GM18502 (cell line): ENCODE results near the gene FAAP100.

Experiments
- ATAC-seq: cut with Tn5 transposase; IDR thresholded peaks from one replicate; pipeline ENCODE4 v1.9.1; 2021; ENCODE audit warnings: mild to moderate bottlenecking; ENCODE audit not compliant: unreplicated experiment, poor library complexity

Gene FAAP100

DNA sequence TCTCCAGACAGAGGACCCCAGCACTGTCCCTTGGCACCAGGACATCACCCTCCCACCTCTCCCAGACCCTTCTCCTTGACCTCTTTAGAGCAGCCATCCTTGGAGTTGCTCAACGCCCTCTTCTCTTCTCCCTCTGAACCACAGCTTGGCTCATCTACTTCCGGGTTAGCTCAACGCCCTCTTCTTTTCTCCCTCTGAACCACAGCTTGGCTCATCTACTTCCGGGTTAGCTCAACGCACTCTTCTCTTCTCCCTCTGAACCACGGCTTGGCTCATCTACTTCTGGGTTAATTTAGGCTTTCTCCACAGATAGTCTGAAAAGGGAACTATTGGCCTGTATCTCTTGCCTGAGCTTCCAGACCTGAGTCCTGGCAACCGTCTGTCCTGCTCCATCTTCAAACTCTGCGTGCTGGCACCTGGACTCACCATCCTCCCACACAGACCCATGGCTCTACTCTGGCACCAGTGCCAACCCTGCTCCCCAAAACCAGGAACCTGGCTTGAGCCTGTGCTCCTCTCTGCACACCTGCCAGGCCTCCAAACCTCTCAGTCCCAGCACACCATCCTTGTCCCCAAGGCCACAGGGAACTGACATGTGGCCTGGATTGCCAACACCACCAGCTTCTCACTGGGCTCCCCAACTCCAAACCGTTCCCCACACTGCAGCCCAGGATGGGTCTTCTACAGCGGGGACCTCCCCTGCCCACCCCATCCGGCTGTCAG, 25.3 kb upstream of the FAAP100 start:
- ATAC-seq = no peak

DNA sequence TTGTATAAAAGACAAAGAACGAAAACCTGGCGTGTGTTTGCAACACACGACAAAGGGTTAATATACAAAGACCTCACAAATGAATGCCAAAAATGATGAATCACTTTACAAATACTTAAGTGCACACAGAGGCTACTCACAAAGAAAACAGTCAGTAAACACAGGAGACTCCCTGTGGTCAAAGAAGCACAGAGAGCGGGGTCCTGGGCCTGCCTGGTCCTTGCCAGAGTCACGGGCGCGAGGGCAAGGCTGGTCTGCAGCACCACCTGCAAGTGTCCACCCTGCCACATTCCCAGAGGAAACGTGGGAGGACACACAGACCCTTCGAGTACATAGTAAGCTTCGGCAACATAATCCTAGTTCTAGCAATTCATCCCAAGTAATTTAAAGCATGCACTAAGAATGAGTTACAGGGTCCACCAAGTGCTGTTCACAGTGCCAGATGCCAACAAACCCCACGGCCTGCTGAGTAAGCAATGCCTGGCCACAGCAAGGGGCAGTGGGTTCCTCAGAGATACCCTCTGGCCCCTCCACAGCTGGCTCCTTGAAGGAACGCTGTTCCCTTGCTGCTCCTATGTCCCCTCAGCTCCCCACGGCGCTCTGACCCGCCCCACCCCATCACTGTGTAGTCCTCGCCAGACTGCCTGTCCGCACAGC, 24.6 kb upstream of the FAAP100 start:
- ATAC-seq = no peak

DNA sequence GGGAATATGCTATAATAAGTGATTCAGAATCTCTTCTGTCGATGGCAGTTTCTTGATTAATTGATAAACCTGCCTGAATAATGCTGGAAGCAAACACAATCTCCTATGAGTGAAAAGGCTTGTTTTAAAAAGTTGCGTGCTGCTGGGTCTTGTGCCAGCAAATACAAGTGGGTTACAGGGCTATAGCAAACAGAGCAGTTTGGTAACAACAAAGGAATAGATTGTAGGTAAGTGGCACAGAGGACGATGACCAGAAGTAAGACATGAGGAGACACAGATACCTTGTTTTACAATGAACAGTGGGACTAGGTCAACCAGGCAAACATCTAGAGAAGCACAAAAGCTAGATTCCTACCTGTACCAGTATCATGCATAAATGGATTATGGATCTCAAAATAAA, 23.7 kb upstream of the FAAP100 start:
- no peak for ATAC-seq

DNA sequence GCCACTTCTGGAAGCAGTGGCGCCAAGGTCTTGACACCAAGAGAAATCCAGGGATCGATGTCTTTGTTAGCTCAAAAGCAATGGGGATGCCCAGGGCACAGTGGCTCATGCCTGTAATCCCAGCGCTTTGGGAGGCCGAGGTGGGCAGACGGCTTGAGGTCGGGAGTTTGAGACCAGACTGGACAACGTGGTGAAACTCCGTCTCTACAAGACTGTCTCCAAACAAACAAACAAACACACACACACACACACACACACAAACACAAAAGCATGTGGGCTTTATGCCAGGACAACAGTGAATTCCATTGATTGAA, 22.4 kb upstream of the FAAP100 start:
- no peak for ATAC-seq

DNA sequence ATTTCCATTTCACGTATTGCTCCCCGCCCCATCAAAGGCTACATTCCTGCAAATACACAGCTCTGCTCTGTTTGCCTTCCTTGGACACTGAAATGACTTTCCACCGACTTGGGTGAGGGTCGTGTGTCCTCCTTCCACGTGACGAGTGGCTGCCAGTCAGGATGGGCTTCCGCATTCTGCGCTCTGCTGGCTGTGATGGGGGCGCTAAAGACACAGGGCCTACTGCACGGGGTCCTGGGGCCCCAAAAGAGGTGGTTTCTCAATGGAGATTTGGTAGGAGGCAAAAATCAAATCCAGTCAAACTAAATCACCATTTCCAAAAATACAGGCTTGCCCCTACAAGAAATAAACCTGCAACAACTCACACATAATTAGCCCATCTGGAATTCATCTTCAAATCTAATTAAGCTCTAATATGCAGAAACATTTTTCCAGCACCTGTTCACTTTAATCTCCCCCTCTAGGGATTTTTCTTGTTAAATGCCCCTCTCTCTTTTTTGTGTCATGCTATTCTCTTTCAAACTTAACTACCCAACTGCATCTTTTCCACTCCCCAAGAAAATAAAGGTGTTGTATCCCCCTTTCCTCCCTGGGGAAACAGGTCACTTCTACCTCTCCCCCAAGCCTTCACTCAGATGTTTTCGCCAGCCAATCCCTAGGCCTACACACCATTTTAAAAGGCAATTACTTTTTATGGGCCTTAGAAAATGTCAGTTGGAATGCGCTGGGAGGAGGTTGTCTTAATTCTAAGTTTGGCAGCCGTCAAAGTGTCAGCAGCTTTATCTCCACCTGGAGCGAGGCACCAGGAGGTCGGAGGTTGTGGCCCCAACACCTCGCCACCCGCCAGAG, 21.9 kb upstream of the FAAP100 start:
- ATAC-seq = no peak

DNA sequence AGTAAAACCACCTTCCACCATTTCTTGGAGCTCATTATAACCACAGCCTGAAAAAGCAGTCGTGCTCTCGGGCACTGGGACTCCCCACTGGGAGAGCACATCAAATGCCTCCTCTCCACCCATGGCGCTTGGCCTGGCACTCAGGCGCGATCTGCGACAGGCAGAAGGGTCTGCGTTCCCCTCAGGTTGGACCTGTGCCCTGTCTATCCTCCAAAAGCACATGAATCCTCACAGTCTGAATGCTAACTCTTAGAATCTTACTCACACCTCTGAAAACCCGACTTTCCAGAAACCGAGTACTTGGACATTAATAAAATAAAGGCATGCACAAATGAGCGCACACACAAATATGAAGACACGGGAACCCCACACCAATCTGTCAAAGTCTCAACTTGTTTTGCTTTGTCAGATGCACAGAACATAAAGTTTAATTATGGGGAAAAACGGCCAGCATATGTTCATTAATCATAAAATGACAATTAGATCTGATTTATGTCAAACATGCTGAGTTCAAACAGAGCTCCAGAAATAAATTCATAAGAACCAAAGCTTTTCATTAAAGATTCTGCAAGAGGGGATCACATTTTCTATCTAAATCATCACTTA, 20.5 kb upstream of the FAAP100 start:
- no peak for ATAC-seq

DNA sequence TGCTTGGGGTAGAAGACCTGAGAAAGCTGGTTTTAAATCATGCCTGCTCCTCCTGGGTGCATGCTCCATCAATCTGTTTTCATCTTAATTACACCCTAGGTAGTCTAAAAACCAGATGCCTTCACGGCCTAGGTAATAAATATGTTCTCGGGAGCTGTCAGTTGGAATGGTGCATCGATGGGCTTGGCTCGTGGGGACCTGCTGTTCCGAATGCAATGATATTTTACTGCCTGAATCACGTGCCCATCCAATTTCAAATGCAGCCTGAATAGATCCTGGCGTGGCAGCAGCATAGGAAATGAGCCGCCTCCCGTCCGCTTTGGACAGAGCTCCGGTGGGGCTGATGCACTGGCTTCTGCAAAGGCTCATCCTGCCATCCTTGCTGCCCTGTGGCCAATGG, 18.8 kb upstream of the FAAP100 start:
- ATAC-seq = no peak

DNA sequence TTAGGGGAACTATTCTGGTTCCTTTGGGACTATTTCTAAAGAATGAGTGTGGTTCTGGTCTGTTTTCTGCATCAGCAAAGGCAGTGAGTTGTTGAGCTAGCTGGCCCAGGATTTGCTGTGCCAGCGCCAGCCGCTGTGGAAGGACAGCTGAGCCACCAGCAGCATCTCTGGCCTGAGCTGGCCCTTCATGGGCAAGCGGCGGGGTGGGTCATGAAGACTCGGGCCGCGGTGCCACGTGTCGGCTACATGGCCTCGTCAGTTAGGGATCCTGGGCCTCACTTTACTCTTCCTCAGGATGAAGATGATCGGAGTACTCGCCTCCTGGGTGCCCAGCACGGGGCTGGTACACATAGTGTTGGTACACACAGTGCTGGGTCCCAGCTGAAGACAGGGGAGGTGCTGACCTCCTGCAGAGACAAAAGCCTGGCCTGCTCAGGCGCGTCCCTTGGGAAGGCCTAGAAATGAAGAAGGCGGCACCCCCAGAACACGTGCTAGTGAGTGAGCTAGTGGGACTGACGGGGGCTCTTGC, 17.9 kb upstream of the FAAP100 start:
- no peak for ATAC-seq

DNA sequence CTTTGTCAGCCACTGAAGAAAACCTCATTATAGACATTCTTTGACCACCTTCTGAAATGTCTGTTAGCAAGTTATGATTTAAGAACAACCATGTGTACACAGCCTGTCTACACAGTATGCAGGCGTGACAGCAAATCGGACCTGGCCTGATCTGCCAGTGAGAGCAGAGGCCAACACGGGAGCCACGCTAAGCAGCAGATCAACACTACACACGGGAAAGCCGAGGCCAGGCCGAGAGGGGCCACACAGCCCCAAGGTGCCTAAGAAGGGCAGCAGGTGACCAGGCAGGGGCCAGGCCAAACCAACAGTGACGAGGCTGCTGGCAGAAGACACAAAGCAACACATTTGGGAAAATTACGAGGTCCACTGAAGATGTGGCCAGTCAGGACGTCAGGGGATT, 16.3 kb upstream of the FAAP100 start:
- ATAC-seq = no peak

DNA sequence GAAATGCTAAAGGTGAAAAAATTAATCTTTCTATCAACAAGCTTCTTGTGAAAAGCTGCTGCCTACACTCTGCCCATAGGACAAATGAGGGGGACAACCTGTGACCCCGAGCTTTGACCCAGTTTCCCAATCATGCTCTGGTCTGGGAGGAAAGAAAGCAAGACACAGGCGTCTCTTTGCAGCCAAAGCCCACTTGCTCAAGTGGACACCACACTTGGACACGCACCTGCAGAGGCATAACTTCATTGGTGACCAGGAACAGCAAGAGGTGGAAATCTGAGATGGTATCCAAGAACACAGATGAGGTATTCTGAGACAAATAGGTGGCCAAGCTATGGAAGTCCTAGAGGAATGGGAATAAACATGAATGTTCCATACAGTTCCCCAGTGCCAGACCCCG, 15.0 kb upstream of the FAAP100 start:
- ATAC-seq = no peak

DNA sequence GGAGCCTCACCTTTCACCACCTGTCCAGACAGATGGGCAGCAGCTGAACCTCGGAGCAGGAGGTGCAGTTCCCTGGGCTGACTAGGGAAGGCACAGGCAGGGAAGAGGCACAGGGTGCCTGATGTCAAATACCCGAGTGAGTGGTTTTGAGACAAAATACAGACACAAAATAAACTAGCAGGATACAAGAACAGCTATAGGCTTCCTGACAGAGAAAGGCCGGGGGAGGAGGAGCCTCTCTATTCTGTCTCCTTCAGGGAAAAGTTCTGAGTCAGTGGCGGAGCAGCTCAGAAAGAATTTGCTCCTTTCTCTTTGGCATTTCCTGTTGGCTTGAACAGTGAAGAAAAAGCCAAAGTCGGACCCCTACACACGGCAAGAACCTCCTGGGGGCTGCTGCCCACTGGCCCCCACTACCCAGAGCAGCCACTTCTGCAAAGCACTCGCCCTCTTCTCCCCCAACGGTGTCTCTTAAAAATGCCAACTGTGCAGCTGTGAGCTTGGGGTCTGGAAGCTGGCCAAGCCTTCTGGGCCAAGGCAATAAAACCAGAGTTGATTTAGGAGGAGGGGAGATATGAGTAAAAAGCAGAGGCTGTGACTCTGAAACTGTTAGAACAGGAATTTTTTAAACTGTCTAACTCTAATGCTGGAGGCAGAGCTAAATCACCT, 14.4 kb upstream of the FAAP100 start:
- no peak for ATAC-seq

DNA sequence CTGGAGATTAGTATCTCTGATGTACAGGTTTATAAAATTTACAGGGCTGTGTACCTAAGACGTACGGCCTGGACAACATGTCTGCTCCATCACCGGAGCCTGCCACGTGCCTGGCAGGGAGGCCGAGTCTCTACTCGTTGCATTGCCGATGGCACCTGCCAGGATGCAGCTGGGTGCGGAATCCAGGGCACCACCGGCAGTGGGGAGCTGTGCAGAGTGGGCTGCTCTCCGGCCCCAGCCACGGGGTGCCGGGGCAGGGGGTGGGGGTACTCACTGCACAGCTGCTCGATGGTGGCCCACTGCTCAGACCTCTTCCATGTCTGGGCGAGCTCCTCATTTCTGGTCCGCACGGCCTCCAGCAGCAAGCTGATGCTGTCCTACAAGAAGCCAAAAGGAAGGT, 13.1 kb upstream of the FAAP100 start:
- ATAC-seq = no peak

DNA sequence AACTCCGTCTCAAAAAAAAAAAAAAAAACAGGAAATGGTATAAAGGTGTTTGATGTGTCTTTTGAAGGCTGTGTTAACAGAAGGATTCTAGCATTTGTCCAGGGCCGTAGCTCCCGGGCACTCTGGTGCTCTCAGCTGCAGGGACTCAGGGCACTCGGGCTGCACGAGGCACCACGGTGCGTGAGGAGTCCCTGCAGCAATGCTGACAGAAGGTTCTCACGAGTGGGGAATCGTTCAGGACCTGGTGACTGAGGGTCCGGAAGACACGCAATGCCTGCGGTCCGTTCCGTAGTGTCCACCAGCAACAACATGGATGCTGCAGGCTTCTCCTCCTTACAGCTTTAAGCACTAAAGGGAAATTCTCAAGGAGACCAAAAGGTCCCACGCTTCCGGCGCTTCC, 12.6 kb upstream of the FAAP100 start:
- ATAC-seq = no peak

DNA sequence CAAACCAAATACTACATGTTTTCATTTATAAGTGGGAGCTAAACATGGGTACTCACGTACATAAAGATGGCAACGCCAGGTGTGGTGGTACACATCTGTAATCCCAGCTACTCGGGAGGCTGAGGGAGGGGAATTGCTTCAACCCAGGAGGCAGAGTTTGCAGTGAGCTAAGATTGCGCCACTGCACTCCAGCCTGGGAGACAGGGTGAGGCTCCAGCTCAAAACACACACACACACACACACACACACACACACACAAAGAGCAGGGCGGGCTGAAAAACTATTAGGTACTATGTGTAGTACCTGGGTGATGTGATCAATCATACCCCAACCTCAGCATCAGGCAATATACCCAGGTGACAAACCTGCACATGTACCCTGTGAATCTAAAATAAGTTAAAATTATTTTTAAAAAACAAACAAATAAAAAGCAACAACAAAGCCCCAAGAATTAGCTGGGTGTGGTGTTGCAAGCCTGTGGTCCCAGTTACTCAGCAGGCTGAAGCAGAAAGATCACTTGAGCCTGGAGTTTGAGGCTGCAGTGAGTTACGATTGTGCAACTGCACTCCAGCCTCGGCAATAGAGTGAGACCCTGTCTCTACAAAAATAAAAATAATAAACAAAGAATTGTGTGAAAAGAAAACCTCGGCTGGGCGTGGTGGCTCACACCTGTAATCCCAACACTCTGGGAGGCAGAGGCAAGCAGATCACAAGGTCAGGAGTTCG, 11.9 kb upstream of the FAAP100 start:
- ATAC-seq = no peak

DNA sequence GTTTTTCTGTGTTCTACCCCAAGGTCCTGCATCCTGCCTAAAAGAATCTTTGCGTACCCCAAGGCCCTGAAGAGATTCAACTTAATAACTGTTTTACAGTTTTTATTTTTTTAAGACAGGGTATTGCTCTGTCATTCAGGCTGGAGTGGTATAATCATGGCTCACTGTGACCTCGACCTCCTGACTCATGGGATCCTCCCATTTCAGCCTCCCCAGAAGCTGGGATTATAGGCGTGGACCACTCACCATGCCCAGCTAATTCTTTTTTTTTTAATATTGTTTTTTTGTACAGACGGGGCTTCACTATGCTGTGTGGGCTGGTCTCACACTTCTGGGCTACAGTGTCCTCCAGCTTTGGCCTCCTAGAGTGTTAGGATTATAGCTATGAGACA, 9.3 kb upstream of the FAAP100 start:
- ATAC-seq = no peak

DNA sequence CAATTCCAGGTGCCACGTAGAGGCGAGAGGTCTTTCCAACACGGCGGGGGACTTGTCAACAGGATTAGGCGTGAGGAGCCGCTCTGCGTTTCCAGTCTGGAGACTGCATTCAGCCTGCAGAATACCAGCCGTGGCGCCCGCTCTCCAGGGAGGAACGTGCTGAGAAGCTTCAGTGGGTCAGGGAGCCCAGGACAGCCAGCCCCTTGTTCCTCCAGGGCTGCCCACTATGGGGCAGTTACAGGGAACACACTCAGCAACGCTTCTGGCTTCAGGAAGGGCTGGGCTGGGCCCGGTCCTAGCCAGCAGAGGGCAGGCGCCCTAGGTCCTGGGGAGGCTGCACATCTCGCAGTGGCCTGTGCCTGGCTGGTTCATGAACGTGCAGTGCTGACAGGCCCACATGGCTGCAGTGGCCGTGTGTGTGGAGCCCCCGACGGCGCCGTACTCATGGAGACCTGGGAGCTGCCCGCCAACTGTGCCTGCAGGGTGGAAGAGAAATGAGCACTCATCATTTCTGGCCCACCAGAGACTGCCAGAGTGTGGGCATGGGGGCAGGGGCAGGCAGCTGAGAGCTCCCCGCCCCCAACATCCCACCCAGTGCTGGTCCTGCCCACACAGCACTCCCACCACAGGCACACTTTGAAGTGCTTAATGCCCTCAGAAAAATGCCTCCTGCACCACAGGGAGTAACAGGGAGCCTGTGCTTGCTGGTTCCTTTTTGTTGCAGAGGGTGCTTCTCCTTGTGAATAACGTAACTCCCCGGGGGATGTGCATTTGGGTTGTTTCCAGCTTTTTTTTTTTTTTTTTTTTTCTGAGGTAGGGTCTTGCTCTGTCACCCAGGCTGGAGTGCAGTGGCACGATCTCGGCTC, 7.0 kb upstream of the FAAP100 start:
- no peak for ATAC-seq

DNA sequence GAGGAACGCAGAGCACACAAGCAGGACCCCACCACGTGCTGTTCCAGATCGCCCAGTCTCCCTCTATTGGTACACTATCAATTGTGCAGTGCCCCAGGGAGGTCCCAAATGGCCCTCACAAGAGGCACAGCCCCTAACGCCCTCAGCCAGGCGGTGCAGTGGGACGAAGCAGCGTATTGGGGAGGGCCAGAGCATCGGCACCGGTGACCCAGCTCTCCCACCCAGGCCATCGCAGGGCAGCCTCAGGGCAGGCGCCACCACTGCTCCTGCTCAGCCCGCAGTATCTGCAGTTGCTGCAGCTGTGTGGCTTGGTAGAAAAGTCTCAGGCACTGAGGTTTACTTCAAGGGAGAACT, 5.9 kb upstream of the FAAP100 start:
- ATAC-seq = no peak

DNA sequence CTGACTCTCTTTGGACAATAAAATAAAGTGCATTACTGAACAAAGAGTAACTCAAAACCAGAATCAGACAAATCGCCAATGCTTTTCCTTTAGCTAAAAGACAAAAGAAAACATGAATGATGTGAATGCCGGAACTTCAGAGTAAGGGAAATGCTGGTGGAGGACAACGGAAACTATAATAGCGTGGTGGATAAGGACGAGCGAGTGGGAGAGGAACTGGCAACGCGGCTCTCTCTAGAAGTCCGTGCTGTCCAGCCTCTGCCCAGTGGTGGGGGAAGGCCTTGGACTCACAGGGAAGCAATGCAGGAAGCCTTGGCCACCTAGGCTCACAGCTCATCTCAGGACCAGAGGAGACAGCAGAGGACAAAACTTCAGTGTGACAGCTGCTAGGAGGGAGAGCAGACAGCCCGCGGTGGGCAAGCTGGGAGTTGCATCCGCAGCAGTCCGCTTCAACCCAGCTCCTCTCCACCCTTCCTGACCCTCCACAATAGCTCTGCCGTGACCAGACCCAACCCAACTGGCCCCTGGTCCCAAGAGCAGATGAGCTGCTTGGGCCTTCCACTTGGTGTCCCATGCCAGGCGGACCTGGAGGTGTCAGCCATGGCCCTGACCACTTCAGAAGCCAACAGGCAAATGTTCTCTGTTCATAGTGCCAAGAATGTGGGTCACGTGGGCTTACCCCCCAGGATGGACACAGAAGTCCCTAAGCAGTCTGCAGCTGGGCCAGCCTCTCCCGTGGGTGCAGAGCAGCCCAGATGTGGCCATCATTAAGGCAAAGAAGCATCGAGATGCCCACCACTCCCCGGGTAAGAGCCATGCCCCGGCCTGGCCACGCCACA, 5.3 kb upstream of the FAAP100 start:
- ATAC-seq = no peak
